Vagina (tissue), 2 donors: Measurements from ENCODE around the gene GFOD1.

Source experiments
- CTCF ChIP-seq, 3 experiments: fragments of 450-650 bp in 2 of 3; fragments of 200-600 bp in 1 of 3; sonication (generic) in 1 of 3; IDR thresholded peaks; one replicate each; pipeline ENCODE4 v1.5.1; 2017 to 2019; ENCODE audit warnings: antibody characterized with exemption in 3 of 3, mild to moderate bottlenecking in 2 of 3, moderate library complexity in 2 of 3
- POLR2A ChIP-seq, 2 donors: fragments of 450-650 bp; IDR thresholded peaks; one replicate each; pipeline ENCODE4 v1.6.1; 2017; ENCODE audit warnings: antibody characterized with exemption in 2 of 2, mild to moderate bottlenecking in 2 of 2, moderate library complexity in 2 of 2

- TF ChIP-seq POLR2A (IDR thresholded peaks at IDR 0.05) (no peak), CTCF (IDR thresholded peaks at IDR 0.05) (no peak)
These were observed 118.7 kb downstream of the GFOD1 start for GRCh38 chr6:13368731-13369115.
